Activated CD4-positive, alpha-beta T cell treated with anti-CD3 and anti-CD28 coated beads, Interleukin-2, amount 50 U/mL, for 24 hours (primary cell): ENCODE results near the gene MYH14.
A peak's percentile ranks its signal among the peaks of the same experiment; 100 is the strongest.
"Not testable (repeated sequence)": the region's sequence is repeated elsewhere in the genome, so short reads cannot be mapped to it uniquely, and the experiment has no call there.

Experiments used
- DNase-seq, 2 donors: peaks; one replicate each; pipeline ENCODE4 v3.0.0-alpha.2; 2020; ENCODE audit warnings: low read depth in 1 of 2, low spot score in 1 of 2

Gene MYH14

GRCh38 chr19:50330365-50331078, 127.1 kb downstream of the MYH14 start:
- peak; percentile 58 to 67 for DNase-seq

- DNase-seq: no peak
These were observed 128.0 kb downstream of the MYH14 start for GRCh38 chr19:50331221-50331993.

GRCh38 chr19:50331994-50332243, 128.5 kb downstream of the MYH14 start:
- DNase-seq: no peak

- no peak for DNase-seq
These were observed 129.0 kb downstream of the MYH14 start for GRCh38 chr19:50332244-50333038.

- DNase-seq: peak; percentile 83 to 93
These were observed 129.9 kb downstream of the MYH14 start for GRCh38 chr19:50333235-50333736.

GRCh38 chr19:50333737-50334617, 130.6 kb downstream of the MYH14 start:
- peak; percentile 76 to 77 for DNase-seq

GRCh38 chr19:50334741-50335421, 131.5 kb downstream of the MYH14 start:
- DNase-seq: no peak

GRCh38 chr19:50337031-50337430, 133.6 kb downstream of the MYH14 start:
- not testable (repeated sequence) for DNase-seq

- no peak for DNase-seq
These were observed 136.9 kb downstream of the MYH14 start for GRCh38 chr19:50340331-50340730.

GRCh38 chr19:50341091-50341564, 137.7 kb downstream of the MYH14 start:
- DNase-seq: no peak

GRCh38 chr19:50344661-50345318, 141.4 kb downstream of the MYH14 start:
- DNase-seq: no peak

GRCh38 chr19:50347089-50347581, 143.7 kb downstream of the MYH14 start:
- DNase-seq: not testable (repeated sequence)

GRCh38 chr19:50349277-50350057, 146.0 kb downstream of the MYH14 start:
- no peak for DNase-seq

GRCh38 chr19:50352242-50352641, 148.8 kb downstream of the MYH14 start:
- no peak for DNase-seq

GRCh38 chr19:50353487-50353880, 150.1 kb downstream of the MYH14 start:
- not testable (repeated sequence) for DNase-seq

- DNase-seq: no peak
These were observed 153.3 kb downstream of the MYH14 start for GRCh38 chr19:50356691-50357177.

GRCh38 chr19:50357178-50358100, 154.0 kb downstream of the MYH14 start:
- peak; percentile 78 to 82 for DNase-seq
